Thoracic aorta (tissue), 2 donors: ENCODE results near the gene NACC1. TPM values are rescaled to one million over a fixed set of nuclear protein-coding genes. Genes with fewer than 3 reads are reported as not detected.

Experiments used
- ATAC-seq: fragments of 150-250 bp; one replicate; pipeline ENCODE4 v1.8.0; 2017; ENCODE audit warnings: low read depth; ENCODE audit not compliant: insufficient number of reproducible peaks, low FRiP score
- DNase-seq: peaks from one replicate; pipeline ENCODE4 v3.0.0-alpha.2; 2020; ENCODE audit warnings: low spot score
- H3K27ac ChIP-seq, 2 donors: fragments of 200-600 bp; sonication (generic); 1 replicate in 1 of 2; 2 replicates in 1 of 2; pipeline ENCODE4 v1.5.1; 2016; ENCODE audit warnings: mild to moderate bottlenecking in 2 of 2, moderate library complexity in 2 of 2
- H3K27me3 ChIP-seq: fragments of 200-600 bp; sonication (generic); replicated peaks from 2 replicates; pipeline ENCODE4 v1.6.0; 2016; ENCODE audit warnings: mild to moderate bottlenecking; ENCODE audit not compliant: insufficient read depth
- H3K36me3 ChIP-seq: fragments of 200-600 bp; sonication (generic); one replicate; pipeline ENCODE4 v1.5.1; 2016
- H3K4me1 ChIP-seq, 2 donors: fragments of 200-600 bp; sonication (generic); 1 replicate in 1 of 2; 2 replicates in 1 of 2; pipeline versions ENCODE4 v1.5.1 to v1.6.0; 2016; ENCODE audit warnings: low read depth in 2 of 2, mild to moderate bottlenecking in 1 of 2; ENCODE audit not compliant: control insufficient read depth in 1 of 2
- H3K4me3 ChIP-seq: fragments of 200-600 bp; sonication (generic); 2 replicates; pipeline ENCODE4 v1.5.1; 2016; ENCODE audit warnings: mild to moderate bottlenecking
- H3K9me3 ChIP-seq: fragments of 200-600 bp; sonication (generic); 2 replicates; pipeline ENCODE4 v1.5.1; 2016
- CTCF ChIP-seq: fragments of 200-600 bp; sonication (generic); IDR thresholded peaks from one replicate; pipeline ENCODE4 v1.5.1; 2019; ENCODE audit warnings: antibody characterized with exemption
- total RNA-seq, 2 donors: library from RNA; depleted of rRNA; stranded (reverse); fragments of >200 nt; gene quantifications; one replicate each; pipeline versions ENCODE4 v1.1.0 to v1.2.3, GENCODE V29; 2016

The NACC1 gene
- total RNA-seq, 2 donors from 2014 or later: 27.2 to 28.8 TPM

GRCh38 chr19:13118424-13119193 lies 545 bp downstream of the NACC1 start:
- H3K9me3 ChIP-seq: no peaks in the 10 kb centered on the region
- DNase-seq (no peak), ATAC-seq (no peak)
- TF ChIP-seq CTCF: no peak
- peaks cover 16 to 44% of the 10 kb centered on the region in 2 donors for H3K4me1 ChIP-seq
- H3K36me3 ChIP-seq: no peaks in the 10 kb centered on the region
- H3K27ac ChIP-seq: no peak overlapping the region
- no peaks in the 10 kb centered on the region for H3K27me3 ChIP-seq
- H3K4me3 ChIP-seq: peak overlapping the region; percentile 94

- H3K36me3 ChIP-seq: no peaks in the 10 kb centered on the region
- no peaks in the 10 kb centered on the region for H3K27me3 ChIP-seq
- peak overlapping the region; percentile 94 for H3K4me3 ChIP-seq
- DNase-seq: no peak
- H3K9me3 ChIP-seq: no peaks in the 10 kb centered on the region
- peaks cover 16 to 44% of the 10 kb centered on the region in 2 donors for H3K4me1 ChIP-seq
- no peak for TF ChIP-seq CTCF
- ATAC-seq: no peak
- H3K27ac ChIP-seq: no peak overlapping the region
These were observed 1.6 kb downstream of the NACC1 start for GRCh38 chr19:13119627-13120026.

GRCh38 chr19:13120031-13120430 lies 2.0 kb downstream of the NACC1 start:
- Histone ChIP-seq H3K36me3 (no peaks in the 10 kb centered on the region), H3K4me1 (peaks cover 16 to 44% of the 10 kb centered on the region in 2 donors), H3K27me3 (no peaks in the 10 kb centered on the region), H3K9me3 (no peaks in the 10 kb centered on the region), H3K4me3 (no peak overlapping the region), H3K27ac (no peak overlapping the region)
- ATAC-seq: no peak
- no peak for TF ChIP-seq CTCF
- DNase-seq: no peak

GRCh38 chr19:13120817-13121216 lies 2.8 kb downstream of the NACC1 start:
- Histone ChIP-seq H3K4me1 (peaks cover 11 to 37% of the 10 kb centered on the region in 2 donors), H3K27ac (no peak overlapping the region), H3K4me3 (no peak overlapping the region), H3K9me3 (no peaks in the 10 kb centered on the region), H3K36me3 (no peaks in the 10 kb centered on the region), H3K27me3 (no peaks in the 10 kb centered on the region)
- no peak for ATAC-seq
- no peak for TF ChIP-seq CTCF
- no peak for DNase-seq

GRCh38 chr19:13121551-13122274 lies 3.6 kb downstream of the NACC1 start:
- no peak for DNase-seq
- H3K27ac ChIP-seq: no peak overlapping the region
- no peak for ATAC-seq
- no peaks in the 10 kb centered on the region for H3K36me3 ChIP-seq
- no peaks in the 10 kb centered on the region for H3K9me3 ChIP-seq
- H3K4me3 ChIP-seq: no peak overlapping the region
- no peaks in the 10 kb centered on the region for H3K27me3 ChIP-seq
- no peak for TF ChIP-seq CTCF
- H3K4me1 ChIP-seq: peaks cover 7 to 32% of the 10 kb centered on the region in 2 donors
